Endodermal cell (in vitro differentiated cells): ENCODE data around the gene JAKMIP3. TPM values are rescaled to one million over a fixed set of nuclear protein-coding genes. Genes with fewer than 3 reads are reported as not detected.
A peak's percentile ranks its signal among the peaks of the same experiment; 100 is the strongest.

Source experiments
- DNase-seq: peaks from one replicate; pipeline ENCODE4 v3.0.0-alpha.2; 2017
- H3K27ac ChIP-seq: 2 replicates; pipeline ENCODE4 v1.5.1; 2013; ENCODE audit warnings: mild to moderate bottlenecking, low read depth, low read length, moderate library complexity
- H3K27me3 ChIP-seq: 2 replicates; pipeline ENCODE4 v1.6.1; 2013; ENCODE audit warnings: mild to moderate bottlenecking, low read length, moderate library complexity; ENCODE audit not compliant: insufficient read depth, control insufficient read depth, poor library complexity, severe bottlenecking
- H3K36me3 ChIP-seq: 2 replicates; pipeline ENCODE4 v1.7.0; 2013; ENCODE audit warnings: mild to moderate bottlenecking, low read length, moderate library complexity; ENCODE audit not compliant: control insufficient read depth, insufficient read depth
- H3K4me1 ChIP-seq: one replicate; pipeline ENCODE4 v1.7.0; 2013; ENCODE audit warnings: low read length; ENCODE audit not compliant: control insufficient read depth, insufficient read depth
- H3K4me3 ChIP-seq: 2 replicates; pipeline ENCODE4 v1.5.1; 2013; ENCODE audit warnings: mild to moderate bottlenecking, low read length, moderate library complexity
- H3K9ac ChIP-seq: 2 replicates; pipeline ENCODE4 v1.6.1; 2013; ENCODE audit warnings: mild to moderate bottlenecking, low read length, moderate library complexity; ENCODE audit not compliant: poor library complexity, severe bottlenecking; ENCODE audit errors: extremely low read depth
- H3K9me3 ChIP-seq: 2 replicates; pipeline ENCODE4 v1.6.1; 2013; ENCODE audit warnings: mild to moderate bottlenecking, low read length, moderate library complexity; ENCODE audit not compliant: control insufficient read depth
- H3K27ac Mint-ChIP-seq: 2 replicates; pipeline ENCODE4 v1.8.0; 2020; ENCODE audit warnings: mixed read lengths
- H3K27me3 Mint-ChIP-seq: 2 replicates; pipeline ENCODE4 v1.8.0; 2021; ENCODE audit warnings: mild to moderate bottlenecking, mixed read lengths; ENCODE audit not compliant: insufficient read depth
- H3K36me3 Mint-ChIP-seq: 2 replicates; pipeline ENCODE4 v1.8.0; 2020; ENCODE audit warnings: low read depth, mixed read lengths
- H3K4me1 Mint-ChIP-seq: 2 replicates; pipeline ENCODE4 v1.8.0; 2020; ENCODE audit warnings: mixed read lengths
- H3K4me3 Mint-ChIP-seq: 2 replicates; pipeline ENCODE4 v1.8.0; 2020; ENCODE audit warnings: mild to moderate bottlenecking, moderate library complexity, mixed read lengths
- H3K9me3 Mint-ChIP-seq: 2 replicates; pipeline ENCODE4 v1.8.0; 2020; ENCODE audit warnings: mild to moderate bottlenecking, mixed read lengths
- WGBS, 2 experiments: methylation state at CpG; one replicate each; pipeline versions ENCODE4 v1.1.5 to v1.1.7; 2013; ENCODE audit warnings: missing lambda C conversion rate in 2 of 2, mixed read lengths in 1 of 2; ENCODE audit not compliant: insufficient coverage in 1 of 2, insufficient read length in 1 of 2; 5-methylcytosine and 5-hydroxymethylcytosine counted together
- total RNA-seq, 2 donors: library from RNA; stranded (reverse); fragmentation: NEBNext Ultra II Directional in 1 of 2; extraction: Animal tissue kit (Norgen Biotek cat#: 25700) in 1 of 2; gene quantifications; 2 replicates in 1 of 2; 3 replicates in 1 of 2; pipeline ENCODE4 v1.2.1, GENCODE V29; 2021
- TF ChIP-seq, protein P1 (sequence below): fragments of 200-600 bp; sonication (generic); conservative IDR thresholded peaks from 2 replicates; pipeline ENCODE4 v1.5.0; 2021; ENCODE audit warnings: antibody characterized with exemption, mild to moderate bottlenecking

JAKMIP3 gene
- total RNA-seq, 2 donors from 2014 or later = 0.95 to 0.99 TPM

DNA sequence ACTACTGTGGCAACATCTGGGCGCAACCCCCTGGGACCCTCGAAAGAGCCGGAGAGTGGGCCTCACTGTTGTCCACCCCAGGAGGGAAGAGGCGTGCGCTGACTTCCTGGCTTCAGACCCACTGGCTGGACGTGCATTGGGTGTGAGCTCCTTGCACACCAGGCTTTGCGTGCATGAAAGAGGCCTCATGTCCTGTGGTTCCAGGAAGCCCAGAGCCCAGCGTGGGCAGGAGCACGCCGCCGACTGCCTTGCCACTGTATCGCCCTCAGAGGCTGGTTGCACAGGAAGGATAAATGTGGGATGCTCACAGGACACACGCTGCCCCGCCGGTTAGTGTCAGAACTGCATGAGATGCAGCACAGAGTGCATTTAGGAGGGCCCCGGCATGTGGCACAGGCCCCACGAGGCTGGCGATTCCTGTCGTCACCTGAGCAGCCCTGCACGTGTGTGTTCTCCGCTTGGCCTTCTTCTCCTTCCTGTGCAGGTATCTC lies 8.5 kb upstream of the JAKMIP3 start:
- H3K27ac Mint-ChIP-seq = no peak overlapping the region
- H3K4me3 ChIP-seq = no peak overlapping the region
- peak; percentile 41 for DNase-seq

DNA sequence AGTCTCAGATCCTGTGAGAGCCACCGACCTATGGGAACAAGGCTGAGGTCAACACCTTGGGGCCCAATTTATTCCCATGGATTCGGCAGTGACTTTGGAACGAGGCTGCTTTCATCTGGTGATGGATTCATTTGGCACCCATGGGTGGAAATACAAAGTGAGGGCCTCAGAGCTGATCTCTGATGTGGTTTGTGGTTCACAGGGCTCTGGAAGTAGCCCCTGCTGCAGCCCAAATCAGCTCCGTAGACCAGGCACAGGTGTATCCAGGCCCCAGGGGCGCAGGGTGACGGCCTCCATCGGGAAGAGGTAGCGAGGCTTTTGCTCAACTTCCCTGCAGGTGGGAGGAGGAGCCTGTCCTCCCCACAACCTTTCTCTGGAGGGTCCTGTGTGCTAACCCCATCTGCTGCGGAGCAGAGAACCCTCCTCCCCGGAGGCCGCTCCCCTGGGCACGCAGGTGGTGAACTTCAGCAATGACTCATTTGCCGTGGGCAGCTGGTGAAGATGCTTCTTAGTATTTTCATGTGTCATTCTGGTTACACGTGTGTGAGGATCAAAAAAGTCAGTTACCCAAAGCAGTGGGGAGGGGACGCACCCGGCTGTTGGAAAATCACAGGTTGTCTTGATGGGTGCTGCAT lies 7.5 kb upstream of the JAKMIP3 start:
- Histone ChIP-seq H3K27ac (no peak overlapping the region), H3K9ac (no peak overlapping the region), H3K9me3 (peaks cover 3% of the 10 kb centered on the region), H3K36me3 (no peaks in the 10 kb centered on the region), H3K27me3 (no peaks in the 10 kb centered on the region), H3K4me3 (no peak overlapping the region), H3K4me1 (no peaks in the 10 kb centered on the region)
- DNase-seq = no peak
- 88 to 91% methylated on average over 10 to 16 of the region's 16 CpGs for WGBS, 2 experiments
- peaks cover 2% of the 10 kb centered on the region for H3K36me3 Mint-ChIP-seq
- peaks cover 10% of the 10 kb centered on the region for H3K9me3 Mint-ChIP-seq
- TF ChIP-seq, protein P1, sequence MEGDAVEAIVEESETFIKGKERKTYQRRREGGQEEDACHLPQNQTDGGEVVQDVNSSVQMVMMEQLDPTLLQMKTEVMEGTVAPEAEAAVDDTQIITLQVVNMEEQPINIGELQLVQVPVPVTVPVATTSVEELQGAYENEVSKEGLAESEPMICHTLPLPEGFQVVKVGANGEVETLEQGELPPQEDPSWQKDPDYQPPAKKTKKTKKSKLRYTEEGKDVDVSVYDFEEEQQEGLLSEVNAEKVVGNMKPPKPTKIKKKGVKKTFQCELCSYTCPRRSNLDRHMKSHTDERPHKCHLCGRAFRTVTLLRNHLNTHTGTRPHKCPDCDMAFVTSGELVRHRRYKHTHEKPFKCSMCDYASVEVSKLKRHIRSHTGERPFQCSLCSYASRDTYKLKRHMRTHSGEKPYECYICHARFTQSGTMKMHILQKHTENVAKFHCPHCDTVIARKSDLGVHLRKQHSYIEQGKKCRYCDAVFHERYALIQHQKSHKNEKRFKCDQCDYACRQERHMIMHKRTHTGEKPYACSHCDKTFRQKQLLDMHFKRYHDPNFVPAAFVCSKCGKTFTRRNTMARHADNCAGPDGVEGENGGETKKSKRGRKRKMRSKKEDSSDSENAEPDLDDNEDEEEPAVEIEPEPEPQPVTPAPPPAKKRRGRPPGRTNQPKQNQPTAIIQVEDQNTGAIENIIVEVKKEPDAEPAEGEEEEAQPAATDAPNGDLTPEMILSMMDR = no peak
- H3K27ac Mint-ChIP-seq = no peak overlapping the region
- H3K4me1 Mint-ChIP-seq = no peaks in the 10 kb centered on the region
- no peaks in the 10 kb centered on the region for H3K27me3 Mint-ChIP-seq
- H3K4me3 Mint-ChIP-seq = no peak overlapping the region

More for the DNA sequence above, 8.5 kb upstream of the JAKMIP3 start:
- WGBS, 2 experiments = 87 to 91% methylated on average over 16 to 21 of the region's 21 CpGs
- Mint-ChIP-seq H3K36me3 (peaks cover 3% of the 10 kb centered on the region), H3K9me3 (peaks cover 20% of the 10 kb centered on the region), H3K27me3 (no peaks in the 10 kb centered on the region), H3K4me3 (no peak overlapping the region), H3K4me1 (no peaks in the 10 kb centered on the region)
- TF ChIP-seq, protein P1 = no peak
- H3K27me3 ChIP-seq = no peaks in the 10 kb centered on the region
- no peaks in the 10 kb centered on the region for H3K36me3 ChIP-seq
- no peak overlapping the region for H3K27ac ChIP-seq
- no peak overlapping the region for H3K9ac ChIP-seq
- H3K4me1 ChIP-seq = no peaks in the 10 kb centered on the region
- peaks cover 13% of the 10 kb centered on the region for H3K9me3 ChIP-seq

DNA sequence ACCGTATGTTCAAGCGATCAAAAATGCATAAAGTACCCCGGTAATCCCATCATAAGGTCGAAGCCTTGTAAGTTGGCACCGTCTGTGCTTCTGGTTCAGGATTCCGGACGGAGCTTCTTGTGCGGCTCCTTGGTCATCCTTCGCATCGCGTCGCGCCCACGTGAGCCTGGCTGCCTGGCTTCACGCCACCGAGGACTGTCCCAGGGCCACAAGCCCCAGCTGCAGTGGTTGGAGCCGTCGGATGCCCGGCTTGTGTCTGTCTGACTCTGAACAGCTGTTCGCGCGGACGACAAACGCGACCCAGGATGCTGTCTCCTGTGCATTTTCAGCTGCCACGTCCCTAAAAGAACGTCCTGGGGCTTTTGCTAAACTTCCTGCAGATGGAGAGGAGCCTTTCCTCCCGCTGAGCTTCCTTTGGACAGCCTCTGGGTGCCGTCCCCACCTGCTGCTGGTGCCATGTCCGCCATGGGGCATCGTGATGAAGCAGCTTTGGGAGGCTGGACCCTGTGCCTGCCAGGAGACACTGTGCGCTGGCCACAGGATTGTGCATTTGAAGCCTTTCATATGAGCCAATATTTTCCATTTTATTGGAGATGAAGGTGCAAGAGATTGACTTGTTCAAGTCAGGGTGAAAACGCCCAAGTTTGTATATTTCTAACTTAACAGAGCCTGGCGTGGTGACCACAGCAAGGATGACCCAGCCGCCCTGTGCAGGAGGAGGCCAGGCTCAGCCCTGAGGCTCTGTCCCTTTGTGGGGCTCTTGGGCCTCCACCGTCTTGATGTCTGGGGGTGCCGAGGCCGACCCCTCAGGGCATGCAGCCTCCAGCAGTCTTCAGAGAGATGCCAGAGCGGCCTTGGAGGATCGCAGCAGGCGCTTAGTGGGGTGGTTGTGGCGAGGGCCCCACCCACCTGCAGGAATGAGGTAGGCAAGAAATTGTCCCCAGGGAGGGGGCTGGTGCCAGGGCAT lies 6.7 kb upstream of the JAKMIP3 start:
- TF ChIP-seq, protein P1 = no peak
- no peak overlapping the region for H3K27ac Mint-ChIP-seq
- H3K9me3 Mint-ChIP-seq = peaks cover 5% of the 10 kb centered on the region
- Histone ChIP-seq H3K27ac (no peak overlapping the region), H3K9ac (no peak overlapping the region), H3K4me3 (no peak overlapping the region), H3K4me1 (no peaks in the 10 kb centered on the region), H3K27me3 (no peaks in the 10 kb centered on the region), H3K36me3 (no peaks in the 10 kb centered on the region), H3K9me3 (no peaks in the 10 kb centered on the region)
- no peaks in the 10 kb centered on the region for H3K4me1 Mint-ChIP-seq
- no peak for DNase-seq
- H3K27me3 Mint-ChIP-seq = no peaks in the 10 kb centered on the region
- 91% methylated on average over 29 to 42 of the region's 42 CpGs for WGBS, 2 experiments
- H3K36me3 Mint-ChIP-seq = no peaks in the 10 kb centered on the region
- no peak overlapping the region for H3K4me3 Mint-ChIP-seq
